GM23248 (cell line): ENCODE results near the gene LSMEM2. TPM values are rescaled to one million over a fixed set of nuclear protein-coding genes. Genes with fewer than 3 reads are reported as not detected.

Experiments used
- DNase-seq: peaks from one replicate; pipeline ENCODE4 v3.0.0-alpha.2; 2015
- H2AFZ ChIP-seq: fragments of 200-600 bp; sonication (generic); 2 replicates; pipeline ENCODE4 v1.6.1; 2016; ENCODE audit warnings: antibody characterized with exemption
- H3F3A ChIP-seq: fragments of 200-600 bp; sonication (generic); 2 replicates; pipeline ENCODE4 v1.6.1; 2016; ENCODE audit warnings: mild to moderate bottlenecking, antibody characterized with exemption, mixed run types; ENCODE audit not compliant: insufficient read depth
- H3K27ac ChIP-seq: fragments of 200-600 bp; sonication (generic); 2 replicates; pipeline ENCODE4 v1.5.1; 2016; ENCODE audit warnings: mild to moderate bottlenecking
- H3K27me3 ChIP-seq: fragments of 200-600 bp; sonication (generic); replicated peaks from 2 replicates; pipeline ENCODE4 v1.6.1; 2016; ENCODE audit warnings: mild to moderate bottlenecking; ENCODE audit not compliant: insufficient read depth
- H3K36me3 ChIP-seq: fragments of 200-600 bp; sonication (generic); 2 replicates; pipeline ENCODE4 v1.6.1; 2016; ENCODE audit warnings: low read depth, mild to moderate bottlenecking
- H3K4me1 ChIP-seq: fragments of 200-600 bp; sonication (generic); 2 replicates; pipeline ENCODE4 v1.6.1; 2016; ENCODE audit warnings: mild to moderate bottlenecking; ENCODE audit not compliant: insufficient read depth
- H3K4me2 ChIP-seq: fragments of 200-600 bp; sonication (generic); one replicate; pipeline ENCODE4 v1.6.1; 2016; ENCODE audit warnings: mild to moderate bottlenecking; ENCODE audit not compliant: unreplicated experiment
- H3K4me3 ChIP-seq: fragments of 200-600 bp; sonication (generic); 2 replicates; pipeline ENCODE4 v1.5.1; 2016; ENCODE audit warnings: mild to moderate bottlenecking
- H3K79me2 ChIP-seq: fragments of 200-600 bp; sonication (generic); 2 replicates; pipeline ENCODE4 v1.6.1; 2016; ENCODE audit warnings: mild to moderate bottlenecking; ENCODE audit not compliant: insufficient read depth
- H3K9ac ChIP-seq: fragments of 200-600 bp; sonication (generic); 2 replicates; pipeline ENCODE4 v1.6.1; 2016; ENCODE audit warnings: mild to moderate bottlenecking
- H3K9me2 ChIP-seq: fragments of 200-600 bp; sonication (generic); 2 replicates; pipeline ENCODE4 v1.6.1; 2016; ENCODE audit warnings: mixed run types, mild to moderate bottlenecking, moderate library complexity; ENCODE audit not compliant: insufficient read depth
- H3K9me3 ChIP-seq: fragments of 200-600 bp; sonication (generic); one replicate; pipeline ENCODE4 v1.6.1; 2017; ENCODE audit warnings: low read depth
- H4K20me1 ChIP-seq: fragments of 200-600 bp; sonication (generic); 2 replicates; pipeline ENCODE4 v1.6.0; 2016; ENCODE audit not compliant: insufficient read depth
- EZH2 ChIP-seq: fragments of 200-600 bp; sonication (generic); IDR thresholded peaks from 2 replicates; pipeline ENCODE4 v1.6.1; 2018; ENCODE audit warnings: antibody characterized with exemption, mild to moderate bottlenecking; ENCODE audit not compliant: insufficient read depth, poor library complexity, severe bottlenecking
- EZH2phosphoT487 ChIP-seq: fragments of 200-600 bp; sonication (generic); IDR thresholded peaks from 2 replicates; pipeline ENCODE4 v1.6.1; 2018; ENCODE audit warnings: antibody characterized with exemption, moderate library complexity, mild to moderate bottlenecking, low read depth; ENCODE audit not compliant: insufficient read depth
- WGBS, 2 experiments: methylation state at CpG; one replicate each; pipeline ENCODE4 v1.1.6; 2015 to 2017; ENCODE audit warnings: low lambda C conversion rate in 2 of 2, low coverage in 1 of 2; ENCODE audit errors: missing lambda C conversion rate in 2 of 2; 5-methylcytosine and 5-hydroxymethylcytosine counted together
- in situ Hi-C: fragments of 300-500 bp; cut with MboI; formaldehyde crosslinking; loops from 2 replicates; pipeline ENCODE4 v1.15.0; 2020
- polyA plus RNA-seq: library from polyadenylated mRNA; unstranded; fragments of >200 nt; fragmentation: Nextera tagmentation; extraction: Ambion mirVana; gene quantifications from 2 replicates; pipeline ENCODE4 v1.2.1, GENCODE V29; 2016
- total RNA-seq: library from RNA; depleted of rRNA; stranded (reverse); fragments of >200 nt; shearing (Covaris generic); gene quantifications from 2 replicates; pipeline ENCODE4 v1.2.3, GENCODE V29; 2014

The LSMEM2 gene
- total and polyA plus RNA-seq, 2 experiments from 2014 or later = not detected

GRCh38 chr3:50314342-50314741 is 35.5 kb downstream of the LSMEM2 start:
- DNase-seq = no peak
- Histone ChIP-seq H3K4me1 (no peaks in the 10 kb centered on the region), H3K9me3 (no peaks in the 10 kb centered on the region), H2AFZ (no peak overlapping the region), H4K20me1 (no peaks in the 10 kb centered on the region), H3K79me2 (peaks cover 14% of the 10 kb centered on the region), H3K27me3 (no peaks in the 10 kb centered on the region), H3F3A (peaks cover 14% of the 10 kb centered on the region; the same call in 1 of the 2 replicates), H3K27ac (no peak overlapping the region), H3K4me3 (no peak overlapping the region), H3K9ac (no peak overlapping the region), H3K36me3 (no peaks in the 10 kb centered on the region), H3K4me2 (no peak overlapping the region), H3K9me2 (no peaks in the 10 kb centered on the region)
- in situ Hi-C loops = no loop called here
- 43 to 49% methylated on average over 3 of the region's 3 CpGs for WGBS, 2 experiments
- TF ChIP-seq EZH2phosphoT487 = no peak
- TF ChIP-seq EZH2 = no peak

DNA sequence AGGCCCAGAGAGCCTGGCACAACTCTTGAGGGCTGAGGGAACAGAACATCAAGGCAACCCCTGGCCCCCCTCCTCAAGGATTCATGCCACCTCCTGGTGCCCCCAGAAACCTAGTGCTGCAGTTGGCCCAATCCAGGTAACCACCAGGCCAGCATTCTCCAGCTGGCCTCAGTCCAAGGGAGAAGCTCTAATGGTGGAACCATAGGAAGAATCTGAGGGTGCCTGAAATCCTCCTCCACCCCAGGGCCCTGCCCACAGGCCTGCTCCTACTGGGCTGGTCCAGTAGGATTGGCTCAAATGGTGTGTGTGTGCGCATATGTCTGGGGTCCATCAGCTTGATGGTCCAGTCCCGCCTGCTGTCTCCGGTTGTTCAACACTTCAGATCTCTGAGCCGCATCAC is 35.9 kb downstream of the LSMEM2 start:
- peaks cover 14% of the 10 kb centered on the region; the same call in 1 of the 2 replicates for H3F3A ChIP-seq
- no peak overlapping the region for H3K27ac ChIP-seq
- H3K36me3 ChIP-seq = no peaks in the 10 kb centered on the region
- no peak overlapping the region for H3K4me3 ChIP-seq
- in situ Hi-C loops = no loop called here
- H2AFZ ChIP-seq = no peak overlapping the region
- H3K9me3 ChIP-seq = no peaks in the 10 kb centered on the region
- H3K9ac ChIP-seq = no peak overlapping the region
- no peaks in the 10 kb centered on the region for H3K4me1 ChIP-seq
- H3K9me2 ChIP-seq = no peaks in the 10 kb centered on the region
- peaks cover 18% of the 10 kb centered on the region for H3K79me2 ChIP-seq
- no peak for TF ChIP-seq EZH2
- TF ChIP-seq EZH2phosphoT487 = no peak
- H3K27me3 ChIP-seq = no peaks in the 10 kb centered on the region
- no peaks in the 10 kb centered on the region for H4K20me1 ChIP-seq
- no peak for DNase-seq
- no peak overlapping the region for H3K4me2 ChIP-seq
- WGBS, 2 experiments = 97 to 100% methylated on average over 4 of the region's 4 CpGs

- 93 to 94% methylated on average over 9 of the region's 9 CpGs for WGBS, 2 experiments
- H3K9me3 ChIP-seq = no peaks in the 10 kb centered on the region
- no peak overlapping the region for H3K9ac ChIP-seq
- H3K27me3 ChIP-seq = no peaks in the 10 kb centered on the region
- peaks cover 14% of the 10 kb centered on the region; the same call in 1 of the 2 replicates for H3F3A ChIP-seq
- H2AFZ ChIP-seq = no peak overlapping the region
- H3K79me2 ChIP-seq = peaks cover 27% of the 10 kb centered on the region
- no peaks in the 10 kb centered on the region for H3K9me2 ChIP-seq
- no peak overlapping the region for H3K27ac ChIP-seq
- H4K20me1 ChIP-seq = no peaks in the 10 kb centered on the region
- no peak overlapping the region for H3K4me2 ChIP-seq
- no peak for DNase-seq
- H3K4me3 ChIP-seq = no peak overlapping the region
- H3K4me1 ChIP-seq = peaks cover 6% of the 10 kb centered on the region; the same call in 1 of the 2 replicates
- no peaks in the 10 kb centered on the region for H3K36me3 ChIP-seq
- TF ChIP-seq EZH2phosphoT487 = no peak
- TF ChIP-seq EZH2 = no peak
- in situ Hi-C loops = no loop called here
Measured at GRCh38 chr3:50316657-50317242, 37.9 kb downstream of the LSMEM2 start.

DNA sequence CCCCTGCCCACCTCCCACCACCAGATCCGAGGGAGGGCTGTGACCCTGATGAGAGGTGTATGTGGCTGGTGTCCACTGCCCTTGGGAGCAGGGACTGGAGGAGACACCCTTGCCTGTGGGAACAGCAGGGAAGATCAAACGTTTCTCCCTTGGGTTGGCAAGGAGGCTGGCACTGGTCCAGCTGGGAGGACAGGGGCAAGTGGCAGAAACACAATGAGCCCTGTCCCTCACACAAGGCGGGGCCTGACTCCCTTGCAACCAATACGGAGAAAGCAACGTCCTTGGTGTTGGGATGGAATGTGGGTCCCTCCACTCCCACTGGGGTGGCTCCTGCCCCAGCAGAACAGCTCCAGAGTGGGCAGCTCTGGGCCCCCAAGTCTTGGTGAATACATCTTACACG is 38.4 kb downstream of the LSMEM2 start:
- Histone ChIP-seq H3K27ac (no peak overlapping the region), H3K9me2 (no peaks in the 10 kb centered on the region), H3K79me2 (peaks cover 27% of the 10 kb centered on the region), H3K9ac (no peak overlapping the region), H3K4me2 (no peak overlapping the region), H3K9me3 (no peaks in the 10 kb centered on the region), H3K27me3 (no peaks in the 10 kb centered on the region), H3F3A (peaks cover 14% of the 10 kb centered on the region; the same call in 1 of the 2 replicates), H3K36me3 (no peaks in the 10 kb centered on the region), H4K20me1 (no peaks in the 10 kb centered on the region), H3K4me1 (peaks cover 11% of the 10 kb centered on the region; the same call in 1 of the 2 replicates), H2AFZ (no peak overlapping the region), H3K4me3 (no peak overlapping the region)
- in situ Hi-C loops = no loop called here
- WGBS, 2 experiments = 72 to 77% methylated on average over 6 of the region's 6 CpGs
- DNase-seq = no peak
- no peak for TF ChIP-seq EZH2
- TF ChIP-seq EZH2phosphoT487 = no peak
